Nephron progenitor cell (in vitro differentiated cells): Measurements from ENCODE around the gene MYO1D.

Experiments used
- DNase-seq: peaks from one replicate; pipeline ENCODE4 v3.0.0; 2021
- H3K27ac Mint-ChIP-seq: 2 replicates; pipeline ENCODE4 v1.8.0; 2021; ENCODE audit warnings: mild to moderate bottlenecking, moderate library complexity, mixed read lengths
- H3K27me3 Mint-ChIP-seq: 2 replicates; pipeline ENCODE4 v1.8.0; 2021; ENCODE audit warnings: mild to moderate bottlenecking, low read depth, mixed read lengths; ENCODE audit not compliant: poor library complexity
- H3K36me3 Mint-ChIP-seq: 2 replicates; pipeline ENCODE4 v1.8.0; 2021; ENCODE audit warnings: low read depth, mixed read lengths
- H3K4me1 Mint-ChIP-seq: 2 replicates; pipeline ENCODE4 v1.8.0; 2021; ENCODE audit warnings: mixed read lengths
- H3K4me3 Mint-ChIP-seq: 2 replicates; pipeline ENCODE4 v1.8.0; 2021; ENCODE audit warnings: mild to moderate bottlenecking, moderate library complexity, mixed read lengths
- H3K9me3 Mint-ChIP-seq: 2 replicates; pipeline ENCODE4 v1.8.0; 2021; ENCODE audit warnings: mild to moderate bottlenecking, moderate library complexity, mixed read lengths
- CTCF ChIP-seq: fragments of 200-600 bp; sonication (generic); IDR thresholded peaks from 2 replicates; pipeline ENCODE4 v1.5.0; 2021; ENCODE audit warnings: antibody characterized with exemption

Gene MYO1D

DNA sequence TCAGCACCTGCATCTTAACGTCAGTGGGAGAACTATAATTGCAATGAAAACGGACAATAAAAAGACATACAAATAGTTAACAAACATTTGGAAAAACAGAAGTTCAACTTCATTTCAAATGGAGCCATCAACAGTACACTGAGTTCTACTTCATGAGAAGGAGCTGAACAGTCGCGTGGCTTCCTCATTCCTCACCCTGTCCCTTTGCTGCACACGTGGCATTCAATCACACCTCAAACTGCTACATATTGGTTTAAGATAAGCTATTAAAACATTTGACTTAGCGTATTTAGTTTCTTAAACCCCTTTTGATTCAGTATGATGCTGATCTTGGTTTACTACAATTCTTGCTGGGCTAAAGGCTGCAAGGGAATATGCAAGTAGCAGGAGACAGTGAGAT lies 313.3 kb downstream of the MYO1D start:
- H3K27ac Mint-ChIP-seq = no peak overlapping the region
- H3K27me3 Mint-ChIP-seq = peaks cover 3% of the 10 kb centered on the region
- H3K4me3 Mint-ChIP-seq = no peak overlapping the region
- H3K4me1 Mint-ChIP-seq = peaks cover 2% of the 10 kb centered on the region
- no peaks in the 10 kb centered on the region for H3K9me3 Mint-ChIP-seq
- no peak for TF ChIP-seq CTCF
- no peak for DNase-seq
- H3K36me3 Mint-ChIP-seq = no peaks in the 10 kb centered on the region

- H3K27ac Mint-ChIP-seq = no peak overlapping the region
- no peak overlapping the region for H3K4me3 Mint-ChIP-seq
- no peaks in the 10 kb centered on the region for H3K27me3 Mint-ChIP-seq
- no peak for DNase-seq
- no peak for TF ChIP-seq CTCF
- peaks cover 9% of the 10 kb centered on the region for H3K4me1 Mint-ChIP-seq
- no peaks in the 10 kb centered on the region for H3K9me3 Mint-ChIP-seq
- no peaks in the 10 kb centered on the region for H3K36me3 Mint-ChIP-seq
Observed at GRCh38 chr17:32558997-32559650, 317.8 kb downstream of the MYO1D start.

- H3K4me3 Mint-ChIP-seq = no peak overlapping the region
- H3K4me1 Mint-ChIP-seq = peaks cover 16% of the 10 kb centered on the region
- TF ChIP-seq CTCF = no peak
- DNase-seq = no peak
- no peaks in the 10 kb centered on the region for H3K27me3 Mint-ChIP-seq
- H3K36me3 Mint-ChIP-seq = no peaks in the 10 kb centered on the region
- peak overlapping the region; percentile 96 for H3K27ac Mint-ChIP-seq
- H3K9me3 Mint-ChIP-seq = no peaks in the 10 kb centered on the region
Observed at GRCh38 chr17:32558326-32558955, 318.5 kb downstream of the MYO1D start.

GRCh38 chr17:32555611-32556310 lies 321.2 kb downstream of the MYO1D start:
- DNase-seq = no peak
- no peak overlapping the region for H3K27ac Mint-ChIP-seq
- no peak for TF ChIP-seq CTCF
- no peaks in the 10 kb centered on the region for H3K36me3 Mint-ChIP-seq
- H3K4me1 Mint-ChIP-seq = peaks cover 21% of the 10 kb centered on the region
- no peak overlapping the region for H3K4me3 Mint-ChIP-seq
- no peaks in the 10 kb centered on the region for H3K9me3 Mint-ChIP-seq
- no peaks in the 10 kb centered on the region for H3K27me3 Mint-ChIP-seq

DNA sequence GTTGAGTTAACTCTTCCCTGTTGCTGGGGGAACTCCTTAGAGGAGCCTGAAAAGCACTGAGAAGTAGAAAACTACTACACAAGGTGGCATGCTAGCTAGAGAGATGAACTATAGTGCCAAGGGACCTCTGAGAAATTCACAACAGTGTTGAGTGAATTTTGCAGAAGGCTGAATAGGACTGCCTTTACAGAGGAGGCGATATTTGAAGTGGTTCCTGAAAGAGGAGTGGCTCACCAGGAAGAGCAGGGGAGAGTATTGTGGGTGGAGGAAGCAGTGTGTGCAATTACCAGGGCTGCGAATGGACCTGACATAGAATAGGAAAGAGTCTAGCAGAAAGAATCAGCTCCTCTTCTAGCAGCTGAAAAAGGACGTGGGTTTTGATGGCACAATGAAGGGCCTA lies 323.8 kb downstream of the MYO1D start:
- H3K4me3 Mint-ChIP-seq = no peak overlapping the region

More for the DNA sequence above, 323.8 kb downstream of the MYO1D start:
- H3K36me3 Mint-ChIP-seq = no peaks in the 10 kb centered on the region
- H3K9me3 Mint-ChIP-seq = no peaks in the 10 kb centered on the region
- H3K27me3 Mint-ChIP-seq = peaks cover 3% of the 10 kb centered on the region
- TF ChIP-seq CTCF = no peak
- H3K27ac Mint-ChIP-seq = no peak overlapping the region
- DNase-seq = no peak
- H3K4me1 Mint-ChIP-seq = peaks cover 14% of the 10 kb centered on the region
